ENCODE results near the gene MEGF6.

DNA sequence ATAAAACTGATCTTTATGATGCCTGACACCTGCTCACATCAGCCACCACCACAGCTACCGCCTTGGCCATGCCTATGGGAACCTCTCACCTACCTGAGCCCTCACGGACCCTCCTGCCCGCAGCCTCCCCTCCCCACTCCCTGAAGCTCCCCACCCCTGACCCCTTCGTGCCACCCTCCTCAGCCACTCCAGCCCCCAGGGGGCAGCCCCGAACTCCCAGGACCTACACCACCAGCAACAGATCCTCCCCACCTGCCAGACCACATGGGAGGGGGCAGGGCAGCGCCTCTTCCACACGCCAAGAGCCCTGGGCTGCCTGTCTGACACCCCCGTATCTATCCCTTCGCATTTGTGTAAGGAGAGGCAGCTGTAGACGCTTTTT lies 171.0 kb downstream of the MEGF6 start:
- TF ChIP-seq POLR2A (IDR thresholded peaks at IDR 0.05; ENCODE audit: low read length) (no peak), GATA1 (IDR thresholded peaks at IDR 0.05; ENCODE audit: low read depth, low read length) (no peak)

Measured in erythroblast (primary cell).